ENCODE data around the gene PARL.

DNA sequence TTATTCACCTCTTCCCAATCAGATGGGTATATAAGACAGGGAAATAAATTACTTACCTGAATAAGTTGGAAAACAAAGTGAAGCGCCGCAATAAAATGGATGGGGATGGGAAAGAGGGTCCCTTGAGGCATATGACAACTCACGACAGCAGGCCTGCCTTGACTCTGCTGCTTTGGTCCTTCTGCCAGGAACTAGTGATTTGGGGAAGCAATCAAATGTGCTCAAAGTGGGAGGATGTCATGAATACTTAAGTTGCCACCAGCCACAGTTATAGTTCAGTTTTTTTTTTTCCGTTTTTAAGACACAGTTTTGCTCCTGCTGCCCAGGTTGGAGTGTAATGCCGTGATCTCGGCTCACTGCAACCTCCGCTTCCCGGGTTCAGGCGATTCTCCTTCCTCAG is 4.6 kb downstream of the PARL start:
- TF ChIP-seq, protein P1, sequence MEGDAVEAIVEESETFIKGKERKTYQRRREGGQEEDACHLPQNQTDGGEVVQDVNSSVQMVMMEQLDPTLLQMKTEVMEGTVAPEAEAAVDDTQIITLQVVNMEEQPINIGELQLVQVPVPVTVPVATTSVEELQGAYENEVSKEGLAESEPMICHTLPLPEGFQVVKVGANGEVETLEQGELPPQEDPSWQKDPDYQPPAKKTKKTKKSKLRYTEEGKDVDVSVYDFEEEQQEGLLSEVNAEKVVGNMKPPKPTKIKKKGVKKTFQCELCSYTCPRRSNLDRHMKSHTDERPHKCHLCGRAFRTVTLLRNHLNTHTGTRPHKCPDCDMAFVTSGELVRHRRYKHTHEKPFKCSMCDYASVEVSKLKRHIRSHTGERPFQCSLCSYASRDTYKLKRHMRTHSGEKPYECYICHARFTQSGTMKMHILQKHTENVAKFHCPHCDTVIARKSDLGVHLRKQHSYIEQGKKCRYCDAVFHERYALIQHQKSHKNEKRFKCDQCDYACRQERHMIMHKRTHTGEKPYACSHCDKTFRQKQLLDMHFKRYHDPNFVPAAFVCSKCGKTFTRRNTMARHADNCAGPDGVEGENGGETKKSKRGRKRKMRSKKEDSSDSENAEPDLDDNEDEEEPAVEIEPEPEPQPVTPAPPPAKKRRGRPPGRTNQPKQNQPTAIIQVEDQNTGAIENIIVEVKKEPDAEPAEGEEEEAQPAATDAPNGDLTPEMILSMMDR (IDR thresholded peaks at IDR 0.05) = no peak
- TF ChIP-seq EZH2 (IDR thresholded peaks at IDR 0.05) (no peak), EZH2phosphoT487 (IDR thresholded peaks at IDR 0.05) (no peak)

Measured in neural progenitor cell (in vitro differentiated cells).